Right atrium auricular region (tissue), 2 donors: ENCODE results near the gene HABP4. TPM values are rescaled to one million over a fixed set of nuclear protein-coding genes. Genes with fewer than 3 reads are reported as not detected.
A peak's percentile ranks its signal among the peaks of the same experiment; 100 is the strongest.

ENCODE experiments used
- DNase-seq: peaks from one replicate; pipeline ENCODE4 v3.0.0-alpha.2; 2019; ENCODE audit warnings: low spot score
- H3K27ac ChIP-seq, 2 donors: fragments of 200-600 bp; sonication (generic); 1 replicate in 1 of 2; 2 replicates in 1 of 2; pipeline ENCODE4 v1.5.1; 2016 to 2019
- H3K27me3 ChIP-seq, 2 donors: fragments of 200-600 bp; sonication (generic); one replicate each; pipeline versions ENCODE4 v1.5.1 to v1.6.0; 2017 to 2019
- H3K36me3 ChIP-seq: fragments of 200-600 bp; sonication (generic); one replicate; pipeline ENCODE4 v1.5.1; 2016
- H3K4me1 ChIP-seq, 2 donors: fragments of 200-600 bp; sonication (generic); one replicate each; pipeline versions ENCODE4 v1.5.1 to v1.6.0; 2017 to 2019
- H3K4me3 ChIP-seq, 2 donors: fragments of 200-600 bp; sonication (generic); 1 replicate in 1 of 2; 2 replicates in 1 of 2; pipeline ENCODE4 v1.5.1; 2017 to 2019; ENCODE audit warnings: mild to moderate bottlenecking in 1 of 2, moderate library complexity in 1 of 2
- H3K9me3 ChIP-seq, 2 donors: fragments of 200-600 bp; sonication (generic); one replicate each; pipeline ENCODE4 v1.5.1; 2019
- CTCF ChIP-seq, 2 donors: fragments of 200-600 bp; sonication (generic); IDR thresholded peaks; one replicate each; pipeline ENCODE4 v1.5.1; 2019; ENCODE audit warnings: antibody characterized with exemption in 2 of 2
- total RNA-seq, 2 donors: library from RNA; depleted of rRNA; stranded (reverse); fragments of >200 nt; gene quantifications; one replicate each; pipeline ENCODE4 v1.1.0, GENCODE V29; 2016

The HABP4 gene
- total RNA-seq, 2 donors from 2014 or later = 16.5 to 20.5 TPM

- no peak for TF ChIP-seq CTCF (IDR thresholded peaks at IDR 0.05)
- no peaks in the 10 kb centered on the region for H3K9me3 ChIP-seq
- peak overlapping the region; percentile 4 to 23 for H3K27ac ChIP-seq
- H3K4me1 ChIP-seq = peaks cover 0 to 29% of the 10 kb centered on the region in 2 donors
- peaks cover 33% of the 10 kb centered on the region for H3K36me3 ChIP-seq
- H3K4me3 ChIP-seq = no peak overlapping the region
- DNase-seq = no peak
- no peaks in the 10 kb centered on the region for H3K27me3 ChIP-seq
Observed at GRCh38 chr9:96491880-96492525, 42.0 kb downstream of the HABP4 start.

- DNase-seq = no peak
- no peak for TF ChIP-seq CTCF (IDR thresholded peaks at IDR 0.05)
- peaks cover 32% of the 10 kb centered on the region for H3K36me3 ChIP-seq
- no peaks in the 10 kb centered on the region for H3K9me3 ChIP-seq
- H3K27me3 ChIP-seq = no peaks in the 10 kb centered on the region
- no peak overlapping the region for H3K27ac ChIP-seq
- H3K4me3 ChIP-seq = no peak overlapping the region
- peaks cover 0 to 19% of the 10 kb centered on the region in 2 donors for H3K4me1 ChIP-seq
Observed at GRCh38 chr9:96492993-96493531, 43.1 kb downstream of the HABP4 start.

GRCh38 chr9:96493757-96494156 lies 43.8 kb downstream of the HABP4 start:
- Histone ChIP-seq H3K9me3 (no peaks in the 10 kb centered on the region), H3K36me3 (peaks cover 25% of the 10 kb centered on the region), H3K27me3 (no peaks in the 10 kb centered on the region), H3K27ac (no peak overlapping the region), H3K4me3 (no peak overlapping the region), H3K4me1 (peaks cover 0 to 12% of the 10 kb centered on the region in 2 donors)
- no peak for DNase-seq
- TF ChIP-seq CTCF (IDR thresholded peaks at IDR 0.05) = no peak

GRCh38 chr9:96494215-96494800 lies 44.3 kb downstream of the HABP4 start:
- H3K36me3 ChIP-seq = peaks cover 19% of the 10 kb centered on the region
- H3K27me3 ChIP-seq = no peaks in the 10 kb centered on the region
- H3K9me3 ChIP-seq = no peaks in the 10 kb centered on the region
- DNase-seq = no peak
- no peak for TF ChIP-seq CTCF (IDR thresholded peaks at IDR 0.05)
- no peak overlapping the region for H3K4me3 ChIP-seq
- peaks cover 0 to 10% of the 10 kb centered on the region in 2 donors for H3K4me1 ChIP-seq
- H3K27ac ChIP-seq = no peak overlapping the region

GRCh38 chr9:96495341-96495740 lies 45.4 kb downstream of the HABP4 start:
- H3K4me3 ChIP-seq = no peak overlapping the region
- no peak for DNase-seq
- no peaks in the 10 kb centered on the region for H3K27me3 ChIP-seq
- TF ChIP-seq CTCF (IDR thresholded peaks at IDR 0.05) = no peak
- peaks cover 0 to 10% of the 10 kb centered on the region in 2 donors for H3K4me1 ChIP-seq
- H3K36me3 ChIP-seq = peaks cover 9% of the 10 kb centered on the region
- no peaks in the 10 kb centered on the region for H3K9me3 ChIP-seq
- H3K27ac ChIP-seq = no peak overlapping the region
